ENCODE measurements around the gene HOXB7. TPM values are rescaled to one million over a fixed set of nuclear protein-coding genes. Genes with fewer than 3 reads are reported as not detected.

HOXB7 gene
- polyA plus RNA-seq, 3 donors: not detected

GRCh38 chr17:48609759-48610281, 997 bp downstream of the HOXB7 start:
- intact Hi-C loops (cut with micrococcal nuclease): no loop called here
- peaks cover 89 to 98% (median 95%) of the 10 kb centered on the region in 3 donors for H3K27me3 Mint-ChIP-seq (ENCODE audit: low read depth in 3 of 3)

GRCh38 chr17:48609033-48609432, 1.8 kb downstream of the HOXB7 start:
- H4K20me1 ChIP-seq (ENCODE audit: insufficient read depth, low read length): no peaks in the 10 kb centered on the region
- intact Hi-C loops (cut with micrococcal nuclease): no loop called here
- Mint-ChIP-seq H3K27me3 (ENCODE audit: low read depth in 3 of 3) (peaks cover 89 to 98% (median 95%) of the 10 kb centered on the region in 3 donors), H3K4me1 (peaks cover 40% of the 10 kb centered on the region), H3K27ac (no peak overlapping the region), H3K36me3 (peaks cover 9 to 16% of the 10 kb centered on the region in 2 donors), H3K9me3 (peaks cover 0 to 43% (median 25%) of the 10 kb centered on the region in 7 donors), H3K4me3 (peak overlapping the region in 1 of 2 donors; percentile 96)
- no peak overlapping the region for H3K4me2 ChIP-seq (replicated peaks; ENCODE audit: extremely low read depth, low read length, poor library complexity, severe bottlenecking)
- no peak overlapping the region for H3K4me3 ChIP-seq (replicated peaks in 1 of 3; ENCODE audit: low read depth in 2 of 3, low read length in 3 of 3)
- H3K27me3 ChIP-seq (ENCODE audit: control insufficient read depth in 2 of 2, insufficient read depth in 2 of 2, low read length in 2 of 2): peaks cover 57 to 98% of the 10 kb centered on the region in 2 donors
- H3K4me1 ChIP-seq (ENCODE audit: control insufficient read depth in 1 of 2, insufficient read depth in 2 of 2, low read length in 2 of 2): peaks cover 32 to 39% of the 10 kb centered on the region in 2 donors
- TF ChIP-seq, protein P1, sequence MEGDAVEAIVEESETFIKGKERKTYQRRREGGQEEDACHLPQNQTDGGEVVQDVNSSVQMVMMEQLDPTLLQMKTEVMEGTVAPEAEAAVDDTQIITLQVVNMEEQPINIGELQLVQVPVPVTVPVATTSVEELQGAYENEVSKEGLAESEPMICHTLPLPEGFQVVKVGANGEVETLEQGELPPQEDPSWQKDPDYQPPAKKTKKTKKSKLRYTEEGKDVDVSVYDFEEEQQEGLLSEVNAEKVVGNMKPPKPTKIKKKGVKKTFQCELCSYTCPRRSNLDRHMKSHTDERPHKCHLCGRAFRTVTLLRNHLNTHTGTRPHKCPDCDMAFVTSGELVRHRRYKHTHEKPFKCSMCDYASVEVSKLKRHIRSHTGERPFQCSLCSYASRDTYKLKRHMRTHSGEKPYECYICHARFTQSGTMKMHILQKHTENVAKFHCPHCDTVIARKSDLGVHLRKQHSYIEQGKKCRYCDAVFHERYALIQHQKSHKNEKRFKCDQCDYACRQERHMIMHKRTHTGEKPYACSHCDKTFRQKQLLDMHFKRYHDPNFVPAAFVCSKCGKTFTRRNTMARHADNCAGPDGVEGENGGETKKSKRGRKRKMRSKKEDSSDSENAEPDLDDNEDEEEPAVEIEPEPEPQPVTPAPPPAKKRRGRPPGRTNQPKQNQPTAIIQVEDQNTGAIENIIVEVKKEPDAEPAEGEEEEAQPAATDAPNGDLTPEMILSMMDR (IDR thresholded peaks at IDR 0.05): no peak
- no peak overlapping the region for H2AFZ ChIP-seq (ENCODE audit: insufficient read depth, low read depth, low read length, poor library complexity, severe bottlenecking)
- peaks cover 5 to 37% of the 10 kb centered on the region in 2 donors for H3K9me3 ChIP-seq (replicated peaks in 1 of 2; ENCODE audit: control insufficient read depth in 1 of 2, insufficient read depth in 1 of 2, low read length in 2 of 2)
- DNase-seq: no peak
- H3K9ac ChIP-seq (ENCODE audit: insufficient read depth, low read length, poor library complexity, severe bottlenecking): no peak overlapping the region
- no peak overlapping the region for H3K27ac ChIP-seq (ENCODE audit: low read depth in 1 of 2, low read length in 2 of 2)
- H3K79me2 ChIP-seq (ENCODE audit: insufficient read depth, low read length): no peaks in the 10 kb centered on the region
- no peaks in the 10 kb centered on the region for H3K36me3 ChIP-seq (replicated peaks in 1 of 2; ENCODE audit: control insufficient read depth in 1 of 2, insufficient read depth in 2 of 2, low read length in 2 of 2)

More at GRCh38 chr17:48609759-48610281, 997 bp downstream of the HOXB7 start:
- Mint-ChIP-seq H3K9me3 (peaks cover 0 to 41% (median 27%) of the 10 kb centered on the region in 7 donors), H3K4me3 (peak overlapping the region; percentile 80 to 96), H3K4me1 (peaks cover 39% of the 10 kb centered on the region), H3K36me3 (peaks cover 9 to 16% of the 10 kb centered on the region in 2 donors), H3K27ac (no peak overlapping the region)
- peak overlapping the region in 1 of 3 experiments; percentile 78 for H3K4me3 ChIP-seq (replicated peaks in 1 of 3; ENCODE audit: low read depth in 2 of 3, low read length in 3 of 3)
- no peaks in the 10 kb centered on the region for H3K36me3 ChIP-seq (replicated peaks in 1 of 2; ENCODE audit: control insufficient read depth in 1 of 2, insufficient read depth in 2 of 2, low read length in 2 of 2)
- peak overlapping the region; percentile 27 for H3K9ac ChIP-seq (ENCODE audit: insufficient read depth, low read length, poor library complexity, severe bottlenecking)
- no peaks in the 10 kb centered on the region for H4K20me1 ChIP-seq (ENCODE audit: insufficient read depth, low read length)
- TF ChIP-seq, protein P1 (IDR thresholded peaks at IDR 0.05): no peak
- peaks cover 5 to 40% of the 10 kb centered on the region in 2 donors for H3K9me3 ChIP-seq (replicated peaks in 1 of 2; ENCODE audit: control insufficient read depth in 1 of 2, insufficient read depth in 1 of 2, low read length in 2 of 2)
- H3K79me2 ChIP-seq (ENCODE audit: insufficient read depth, low read length): no peaks in the 10 kb centered on the region
- H3K4me2 ChIP-seq (replicated peaks; ENCODE audit: extremely low read depth, low read length, poor library complexity, severe bottlenecking): peak overlapping the region; percentile 99
- H3K27me3 ChIP-seq (ENCODE audit: control insufficient read depth in 2 of 2, insufficient read depth in 2 of 2, low read length in 2 of 2): peaks cover 57 to 98% of the 10 kb centered on the region in 2 donors
- DNase-seq: no peak
- peak overlapping the region; percentile 86 for H2AFZ ChIP-seq (ENCODE audit: insufficient read depth, low read depth, low read length, poor library complexity, severe bottlenecking)
- 0% methylated on average over 4 of the region's 15 CpGs for WGBS (ENCODE audit: insufficient coverage)
- peaks cover 36 to 43% of the 10 kb centered on the region in 2 donors for H3K4me1 ChIP-seq (ENCODE audit: control insufficient read depth in 1 of 2, insufficient read depth in 2 of 2, low read length in 2 of 2)
- H3K27ac ChIP-seq (ENCODE audit: low read depth in 1 of 2, low read length in 2 of 2): no peak overlapping the region

Data from CD14-positive monocyte (primary cell).